ENCODE data around the gene HSCB. TPM values are rescaled to one million over a fixed set of nuclear protein-coding genes. Genes with fewer than 3 reads are reported as not detected.

HSCB gene
- total RNA-seq, 6 donors from 2014 or later, result 9.7 to 29.3 (median 12.3) TPM

DNA sequence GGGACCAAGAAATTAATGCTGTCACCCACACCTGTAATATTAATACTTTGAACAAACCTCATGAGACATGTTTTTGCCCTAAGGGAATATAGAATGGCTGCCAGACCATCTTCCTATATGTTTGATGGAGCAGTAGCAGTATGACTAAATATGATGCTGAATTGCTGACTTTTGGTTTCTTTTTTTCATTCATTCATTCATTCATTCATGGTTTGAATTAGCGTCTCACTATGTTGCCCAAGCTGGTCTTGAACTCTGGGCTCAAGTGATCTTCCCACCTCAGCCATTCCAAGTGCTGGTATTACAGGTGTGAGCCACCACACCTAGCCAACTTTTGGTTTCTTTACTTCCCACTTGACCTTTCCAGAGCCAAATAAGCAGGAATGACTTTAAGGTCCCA lies 38.5 kb downstream of the HSCB start:
- ATAC-seq (ENCODE audit: low FRiP score in 2 of 2), result no peak
- Histone ChIP-seq H3K27ac (peak overlapping the region in 1 of 4 donors; percentile 40), H3K36me3 (peaks cover 5 to 66% (median 32%) of the 10 kb centered on the region in 4 donors), H3K27me3 (no peaks in the 10 kb centered on the region), H3K4me3 (no peak overlapping the region), H3K9me3 (no peaks in the 10 kb centered on the region), H3K4me1 (peaks cover 25 to 75% (median 36%) of the 10 kb centered on the region in 4 donors)
- TF ChIP-seq EP300 (IDR thresholded peaks at IDR 0.05), result no peak
- TF ChIP-seq POLR2AphosphoS5 (IDR thresholded peaks at IDR 0.05), result no peak
- no peak for TF ChIP-seq POLR2A (IDR thresholded peaks at IDR 0.05)
- 84 to 87% methylated on average over 1 of the region's 1 CpG for WGBS, 2 donors
- DNase-seq, result no peak

DNA sequence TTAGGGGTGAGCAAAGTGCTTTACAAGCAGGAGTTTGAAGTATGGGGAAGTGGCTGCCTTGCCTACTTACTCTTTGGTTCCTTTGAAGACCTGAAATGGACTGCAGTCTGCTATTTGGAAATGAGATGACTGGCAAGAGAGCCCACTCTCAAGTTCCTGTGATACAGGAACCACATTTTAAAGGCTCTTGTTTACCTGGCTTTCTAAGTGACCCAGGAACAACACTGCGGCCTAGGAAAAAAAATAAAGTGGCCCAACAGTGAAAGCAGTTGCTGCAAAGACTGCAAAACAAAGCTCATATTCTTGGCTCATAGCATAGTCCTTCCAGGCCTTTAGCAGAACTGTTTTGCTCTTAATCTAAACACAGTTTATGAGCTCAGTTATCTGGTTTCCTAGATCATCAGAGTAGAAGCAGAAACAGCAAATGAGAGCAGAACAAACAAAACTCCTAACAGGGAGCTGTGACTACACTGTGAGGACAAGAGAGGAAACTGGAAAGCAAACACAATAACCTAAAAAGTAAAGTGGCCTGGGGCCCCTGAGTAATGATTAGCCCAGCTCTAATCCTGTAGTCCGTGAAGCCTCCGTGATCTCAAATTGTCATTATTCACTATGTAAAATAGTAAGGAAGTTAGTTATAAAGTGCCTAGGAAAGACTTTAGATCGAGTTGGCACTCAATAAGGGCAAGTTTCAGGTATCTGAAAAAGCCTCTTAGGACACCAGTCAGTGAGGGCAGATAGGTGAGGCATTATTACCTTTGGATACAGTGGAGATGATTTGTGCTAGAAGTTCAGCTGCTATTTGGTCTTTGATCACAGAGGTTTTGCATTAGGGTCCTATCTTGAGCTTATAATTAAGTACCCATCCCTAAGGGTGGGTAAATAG lies 42.2 kb downstream of the HSCB start:
- Histone ChIP-seq H3K27ac (peak overlapping the region; percentile 61 to 82 (median 77)), H3K27me3 (no peaks in the 10 kb centered on the region), H3K36me3 (peaks cover 3 to 79% (median 38%) of the 10 kb centered on the region in 4 donors), H3K4me3 (no peak overlapping the region), H3K4me1 (peaks cover 18 to 51% (median 29%) of the 10 kb centered on the region in 4 donors), H3K9me3 (no peaks in the 10 kb centered on the region)
- WGBS, 2 donors, result 40 to 48% methylated on average over 4 of the region's 4 CpGs
- peak; percentile 35 to 83 for ATAC-seq (ENCODE audit: low FRiP score in 2 of 2)
- TF ChIP-seq POLR2A (IDR thresholded peaks at IDR 0.05) (no peak), POLR2AphosphoS5 (IDR thresholded peaks at IDR 0.05) (peak in 1 of 2 donors; percentile 19), EP300 (IDR thresholded peaks at IDR 0.05) (no peak)
- TF ChIP-seq, protein P1, sequence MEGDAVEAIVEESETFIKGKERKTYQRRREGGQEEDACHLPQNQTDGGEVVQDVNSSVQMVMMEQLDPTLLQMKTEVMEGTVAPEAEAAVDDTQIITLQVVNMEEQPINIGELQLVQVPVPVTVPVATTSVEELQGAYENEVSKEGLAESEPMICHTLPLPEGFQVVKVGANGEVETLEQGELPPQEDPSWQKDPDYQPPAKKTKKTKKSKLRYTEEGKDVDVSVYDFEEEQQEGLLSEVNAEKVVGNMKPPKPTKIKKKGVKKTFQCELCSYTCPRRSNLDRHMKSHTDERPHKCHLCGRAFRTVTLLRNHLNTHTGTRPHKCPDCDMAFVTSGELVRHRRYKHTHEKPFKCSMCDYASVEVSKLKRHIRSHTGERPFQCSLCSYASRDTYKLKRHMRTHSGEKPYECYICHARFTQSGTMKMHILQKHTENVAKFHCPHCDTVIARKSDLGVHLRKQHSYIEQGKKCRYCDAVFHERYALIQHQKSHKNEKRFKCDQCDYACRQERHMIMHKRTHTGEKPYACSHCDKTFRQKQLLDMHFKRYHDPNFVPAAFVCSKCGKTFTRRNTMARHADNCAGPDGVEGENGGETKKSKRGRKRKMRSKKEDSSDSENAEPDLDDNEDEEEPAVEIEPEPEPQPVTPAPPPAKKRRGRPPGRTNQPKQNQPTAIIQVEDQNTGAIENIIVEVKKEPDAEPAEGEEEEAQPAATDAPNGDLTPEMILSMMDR (IDR thresholded peaks at IDR 0.05), result no peak
- peak in 1 of 2 donors; percentile 59 for DNase-seq

DNA sequence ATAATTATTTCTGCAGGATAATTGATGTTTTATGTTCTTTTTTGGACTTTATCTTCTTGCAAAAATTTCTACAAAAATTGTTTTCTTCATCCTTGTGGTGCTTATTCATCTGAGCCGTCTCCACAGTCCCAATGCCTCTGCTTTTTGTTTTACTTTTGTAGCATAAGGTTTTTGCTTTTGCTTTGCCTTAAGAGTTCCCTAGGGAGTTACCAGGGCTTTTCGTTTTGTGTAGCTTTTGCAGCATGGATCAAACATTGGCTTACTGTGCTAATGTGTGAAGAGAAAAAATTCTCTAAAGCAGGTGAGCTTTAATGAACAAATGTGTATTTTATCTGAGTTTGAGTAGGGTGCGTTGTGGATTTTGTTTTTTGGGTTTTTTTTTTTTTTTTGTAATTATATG lies 46.8 kb downstream of the HSCB start:
- ATAC-seq (ENCODE audit: low FRiP score in 2 of 2), result no peak
- Histone ChIP-seq H3K4me3 (no peak overlapping the region), H3K27ac (no peak overlapping the region), H3K9me3 (no peaks in the 10 kb centered on the region), H3K27me3 (no peaks in the 10 kb centered on the region), H3K36me3 (peaks cover 0 to 83% (median 30%) of the 10 kb centered on the region in 4 donors), H3K4me1 (peaks cover 18 to 36% (median 22%) of the 10 kb centered on the region in 4 donors)
- TF ChIP-seq POLR2A (IDR thresholded peaks at IDR 0.05), result no peak
- no peak for TF ChIP-seq EP300 (IDR thresholded peaks at IDR 0.05)
- TF ChIP-seq, protein P1 (IDR thresholded peaks at IDR 0.05), result no peak
- no peak for TF ChIP-seq POLR2AphosphoS5 (IDR thresholded peaks at IDR 0.05)
- DNase-seq, result no peak
- 80 to 90% methylated on average over 3 of the region's 3 CpGs for WGBS, 2 donors

DNA sequence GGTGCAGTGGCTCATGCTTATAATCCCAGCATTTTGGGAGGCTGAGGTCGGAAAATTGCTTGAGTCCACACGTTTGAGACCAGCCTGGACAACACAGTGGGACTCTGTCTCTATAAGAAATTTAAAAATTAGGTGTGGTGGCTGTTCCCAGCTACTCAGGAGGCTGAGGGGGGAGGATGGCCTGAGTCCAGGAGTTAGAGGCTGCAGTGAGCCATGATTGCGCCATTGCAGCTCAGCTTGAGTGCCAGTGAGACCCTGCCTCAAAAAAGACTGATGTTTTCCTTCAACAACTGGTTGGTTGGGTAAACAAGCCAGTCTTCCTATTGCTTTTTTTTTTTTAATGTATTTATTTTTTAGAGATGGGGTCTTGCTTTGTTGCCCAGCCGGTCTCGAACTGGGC lies 49.3 kb downstream of the HSCB start:
- WGBS, 2 donors, result 92 to 96% methylated on average over 5 of the region's 5 CpGs

More for the DNA sequence above, 49.3 kb downstream of the HSCB start:
- H3K4me3 ChIP-seq, result no peak overlapping the region
- H3K27ac ChIP-seq, result peak overlapping the region in 2 of 4 donors; percentile 11 to 26
- no peak for TF ChIP-seq EP300 (IDR thresholded peaks at IDR 0.05)
- TF ChIP-seq POLR2AphosphoS5 (IDR thresholded peaks at IDR 0.05), result no peak
- TF ChIP-seq POLR2A (IDR thresholded peaks at IDR 0.05), result no peak
- TF ChIP-seq, protein P1 (IDR thresholded peaks at IDR 0.05), result no peak
- peaks cover 11 to 31% (median 28%) of the 10 kb centered on the region in 4 donors for H3K4me1 ChIP-seq
- no peak for ATAC-seq (ENCODE audit: low FRiP score in 2 of 2)
- H3K9me3 ChIP-seq, result no peaks in the 10 kb centered on the region
- no peak for DNase-seq
- H3K27me3 ChIP-seq, result no peaks in the 10 kb centered on the region
- peaks cover 20 to 83% (median 39%) of the 10 kb centered on the region in 4 donors for H3K36me3 ChIP-seq
